HepG2 (cell line): ENCODE results near the gene FEV.

Experiments used
- ELF1 ChIP-seq: sonication (generic); formaldehyde crosslinking; IDR thresholded peaks from 2 replicates; pipeline ENCODE4 v1.4.0; 2020; ENCODE audit warnings: missing genetic modification reagents
- EP300 ChIP-seq, 3 experiments: sonication (generic) in 1 of 3; formaldehyde crosslinking in 1 of 3; IDR thresholded peaks; 2 replicates each; pipeline versions ENCODE4 v1.5.1 to v1.6.1; 2011 to 2020; ENCODE audit warnings: low read depth in 2 of 3, low read length in 2 of 3, borderline replicate concordance in 1 of 3, improper control_type of control experiment in 1 of 3, mild to moderate bottlenecking in 1 of 3, missing genetic modification reagents in 1 of 3, moderate library complexity in 1 of 3
- FOSL2 ChIP-seq: sonication (generic); formaldehyde crosslinking; IDR thresholded peaks from 2 replicates; pipeline ENCODE4 v1.4.0; 2020; ENCODE audit warnings: missing genetic modification reagents
- HDAC2 ChIP-seq: sonication (generic); formaldehyde crosslinking; IDR thresholded peaks from 2 replicates; pipeline ENCODE4 v1.4.0; 2020; ENCODE audit warnings: missing genetic modification reagents
- MYC ChIP-seq: sonication (generic); formaldehyde crosslinking; IDR thresholded peaks from 2 replicates; pipeline ENCODE4 v1.9.0; 2021; ENCODE audit warnings: missing genetic modification reagents, borderline replicate concordance
- RXRA ChIP-seq: sonication (generic); formaldehyde crosslinking; IDR thresholded peaks from 2 replicates; pipeline ENCODE4 v1.5.1; 2020; ENCODE audit warnings: missing genetic modification reagents
- TCF7L2 ChIP-seq: IDR thresholded peaks from 2 replicates; pipeline ENCODE4 v1.6.1; 2011; ENCODE audit warnings: mild to moderate bottlenecking, low read depth, low read length, moderate library complexity
- TF ChIP-seq, protein P1 (sequence below): sonication (generic); formaldehyde crosslinking; IDR thresholded peaks from 2 replicates; pipeline ENCODE4 v1.5.0; 2020; ENCODE audit warnings: mild to moderate bottlenecking, missing genetic modification reagents, moderate library complexity
- TF ChIP-seq, protein P2 (sequence below), 2 experiments: sonication (generic) in 1 of 2; formaldehyde crosslinking in 1 of 2; IDR thresholded peaks; 2 replicates each; pipeline versions ENCODE4 v1.5.1 to v1.6.1; 2011 to 2020; ENCODE audit warnings: borderline replicate concordance in 1 of 2, low read depth in 1 of 2, low read length in 1 of 2, mild to moderate bottlenecking in 1 of 2, missing genetic modification reagents in 1 of 2, moderate library complexity in 1 of 2

DNA sequence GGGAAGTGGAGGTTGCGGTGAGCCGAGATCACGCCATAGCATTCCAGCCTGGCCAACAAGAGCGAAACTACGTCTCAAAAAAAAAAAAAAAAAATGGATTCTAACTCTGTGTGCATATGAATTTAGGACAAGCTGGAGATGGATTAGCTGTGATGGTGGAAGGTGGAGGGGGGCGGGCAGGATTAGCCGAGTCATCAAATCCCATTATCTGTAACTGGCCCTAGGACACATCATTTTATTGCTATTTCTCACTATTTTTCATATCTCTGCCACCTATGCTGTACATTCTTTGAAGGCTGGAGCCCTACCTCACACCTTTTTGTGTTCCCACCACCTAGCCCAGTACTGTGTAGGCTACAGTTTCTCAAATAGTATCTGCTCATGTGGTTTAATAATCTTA lies 32.8 kb downstream of the FEV start:
- TF ChIP-seq, protein P1, sequence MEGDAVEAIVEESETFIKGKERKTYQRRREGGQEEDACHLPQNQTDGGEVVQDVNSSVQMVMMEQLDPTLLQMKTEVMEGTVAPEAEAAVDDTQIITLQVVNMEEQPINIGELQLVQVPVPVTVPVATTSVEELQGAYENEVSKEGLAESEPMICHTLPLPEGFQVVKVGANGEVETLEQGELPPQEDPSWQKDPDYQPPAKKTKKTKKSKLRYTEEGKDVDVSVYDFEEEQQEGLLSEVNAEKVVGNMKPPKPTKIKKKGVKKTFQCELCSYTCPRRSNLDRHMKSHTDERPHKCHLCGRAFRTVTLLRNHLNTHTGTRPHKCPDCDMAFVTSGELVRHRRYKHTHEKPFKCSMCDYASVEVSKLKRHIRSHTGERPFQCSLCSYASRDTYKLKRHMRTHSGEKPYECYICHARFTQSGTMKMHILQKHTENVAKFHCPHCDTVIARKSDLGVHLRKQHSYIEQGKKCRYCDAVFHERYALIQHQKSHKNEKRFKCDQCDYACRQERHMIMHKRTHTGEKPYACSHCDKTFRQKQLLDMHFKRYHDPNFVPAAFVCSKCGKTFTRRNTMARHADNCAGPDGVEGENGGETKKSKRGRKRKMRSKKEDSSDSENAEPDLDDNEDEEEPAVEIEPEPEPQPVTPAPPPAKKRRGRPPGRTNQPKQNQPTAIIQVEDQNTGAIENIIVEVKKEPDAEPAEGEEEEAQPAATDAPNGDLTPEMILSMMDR (CRISPR knock-in tag) = no peak
- no peak for TF ChIP-seq EP300 (IDR thresholded peaks at IDR 0.05; ENCODE audit: low read depth in 2 of 2, low read length in 2 of 2)
- no peak for TF ChIP-seq EP300 (CRISPR knock-in tag; IDR thresholded peaks at IDR 0.05; ENCODE audit: borderline replicate concordance)
- no peak for TF ChIP-seq RXRA (CRISPR knock-in tag)
- no peak for TF ChIP-seq FOSL2 (CRISPR knock-in tag)
- TF ChIP-seq MYC (CRISPR knock-in tag) = no peak
- no peak for TF ChIP-seq HDAC2
- no peak for TF ChIP-seq ELF1 (CRISPR knock-in tag)
- TF ChIP-seq, protein P2, sequence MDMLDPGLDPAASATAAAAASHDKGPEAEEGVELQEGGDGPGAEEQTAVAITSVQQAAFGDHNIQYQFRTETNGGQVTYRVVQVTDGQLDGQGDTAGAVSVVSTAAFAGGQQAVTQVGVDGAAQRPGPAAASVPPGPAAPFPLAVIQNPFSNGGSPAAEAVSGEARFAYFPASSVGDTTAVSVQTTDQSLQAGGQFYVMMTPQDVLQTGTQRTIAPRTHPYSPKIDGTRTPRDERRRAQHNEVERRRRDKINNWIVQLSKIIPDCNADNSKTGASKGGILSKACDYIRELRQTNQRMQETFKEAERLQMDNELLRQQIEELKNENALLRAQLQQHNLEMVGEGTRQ (IDR thresholded peaks at IDR 0.05; ENCODE audit: low read depth, low read length) = no peak
- TF ChIP-seq, protein P2 (CRISPR knock-in tag; IDR thresholded peaks at IDR 0.05; ENCODE audit: borderline replicate concordance) = no peak
- TF ChIP-seq TCF7L2 = no peak
